Fibroblast of the conjunctiva (primary cell): ENCODE results near the gene RAB44.

Experiments used
- DNase-seq: peaks from one replicate; pipeline ENCODE4 v3.0.0-alpha.2; 2010; ENCODE audit warnings: low read depth

Gene RAB44

DNA sequence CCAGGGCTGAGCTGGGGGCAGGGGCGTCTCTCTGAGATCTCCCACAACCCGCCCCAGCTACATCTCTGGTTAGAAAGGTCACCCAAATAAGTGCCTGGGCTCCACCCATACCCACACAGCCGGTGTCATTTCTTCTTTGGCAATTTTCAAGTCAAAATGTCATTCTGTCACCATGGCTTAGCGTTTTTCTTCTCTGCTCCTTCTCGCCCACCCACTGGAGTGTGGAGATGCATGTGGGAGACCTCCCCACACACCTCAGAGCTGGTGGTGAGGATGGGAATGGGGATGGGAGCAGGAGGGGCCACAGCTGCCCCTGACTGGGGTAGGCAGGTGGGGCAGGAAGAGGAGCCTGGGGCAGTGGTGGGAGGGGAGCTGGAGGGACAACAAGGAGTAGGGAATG is 78.5 kb downstream of the RAB44 start:
- DNase-seq: no peak

DNA sequence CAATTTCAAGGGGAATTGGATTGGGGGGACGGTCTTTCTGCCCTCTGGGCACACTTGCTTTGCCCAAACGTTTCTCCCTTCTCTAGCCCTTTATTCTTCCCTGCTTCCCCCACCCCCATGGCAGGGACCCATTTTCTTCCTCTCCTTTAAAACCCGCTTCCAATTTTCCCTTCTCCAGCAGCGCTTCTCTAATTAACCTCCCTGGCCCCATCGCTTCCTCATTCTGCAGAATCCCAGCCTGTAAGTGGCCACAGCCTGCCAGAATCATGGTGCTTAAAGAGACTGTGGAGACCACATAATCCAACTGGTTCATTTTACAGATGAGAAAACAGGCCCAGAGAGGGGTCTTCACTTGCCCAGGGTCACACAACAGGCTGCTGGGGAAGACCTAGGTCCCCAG is 80.2 kb downstream of the RAB44 start:
- no peak for DNase-seq

DNA sequence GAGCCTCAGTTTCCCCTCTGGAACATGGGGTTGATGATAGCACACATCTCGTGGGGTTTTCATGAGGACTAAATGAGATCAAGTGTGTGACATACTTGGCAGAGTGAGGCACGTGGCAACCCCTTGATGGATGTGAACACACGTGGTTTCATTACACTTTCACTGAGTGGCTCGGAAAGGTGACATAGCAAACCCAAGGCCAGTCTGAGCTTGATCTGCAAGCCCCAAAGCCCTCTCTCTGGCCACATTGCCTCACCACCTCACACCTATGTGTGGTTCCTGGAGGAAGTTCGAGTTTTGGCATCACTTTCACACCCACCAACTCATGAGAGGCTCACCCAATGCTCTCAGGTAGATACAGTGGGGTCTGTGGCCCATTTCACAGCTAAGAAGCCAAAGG is 81.6 kb downstream of the RAB44 start:
- DNase-seq: no peak

DNA sequence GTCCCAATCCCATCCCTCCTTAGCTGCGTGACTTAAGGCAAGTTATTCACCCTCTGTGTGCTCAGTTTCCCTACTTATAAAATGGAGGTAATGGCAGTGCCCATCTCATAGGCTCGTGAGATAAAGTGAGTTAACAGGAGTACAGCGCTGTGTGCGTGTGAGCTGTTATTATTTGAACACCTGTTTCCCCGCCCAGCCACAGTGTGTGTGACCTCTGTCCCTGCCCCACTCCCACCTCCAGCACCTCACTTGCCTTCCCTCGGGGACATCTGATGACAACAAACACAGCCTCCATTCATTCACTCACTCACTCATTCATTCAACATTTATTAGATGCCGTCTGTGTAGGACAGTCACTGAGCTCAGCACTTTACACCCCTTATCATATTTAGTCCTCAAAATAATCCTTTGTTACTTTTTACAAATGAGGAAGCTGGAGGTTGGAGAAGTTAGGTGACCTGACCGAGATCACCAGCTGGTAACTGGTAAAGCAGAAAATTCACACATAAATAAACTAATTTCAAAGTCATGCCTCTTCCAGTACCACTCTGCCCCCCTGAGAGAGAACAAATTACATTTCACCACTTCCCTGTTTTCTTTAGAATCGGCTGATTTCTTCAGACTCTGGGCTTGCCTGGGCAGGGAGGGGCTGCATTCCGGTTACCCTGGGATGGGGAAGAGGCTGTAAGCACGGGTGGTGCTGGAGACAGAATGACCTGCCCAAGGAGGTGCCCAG is 83.0 kb downstream of the RAB44 start:
- no peak for DNase-seq

DNA sequence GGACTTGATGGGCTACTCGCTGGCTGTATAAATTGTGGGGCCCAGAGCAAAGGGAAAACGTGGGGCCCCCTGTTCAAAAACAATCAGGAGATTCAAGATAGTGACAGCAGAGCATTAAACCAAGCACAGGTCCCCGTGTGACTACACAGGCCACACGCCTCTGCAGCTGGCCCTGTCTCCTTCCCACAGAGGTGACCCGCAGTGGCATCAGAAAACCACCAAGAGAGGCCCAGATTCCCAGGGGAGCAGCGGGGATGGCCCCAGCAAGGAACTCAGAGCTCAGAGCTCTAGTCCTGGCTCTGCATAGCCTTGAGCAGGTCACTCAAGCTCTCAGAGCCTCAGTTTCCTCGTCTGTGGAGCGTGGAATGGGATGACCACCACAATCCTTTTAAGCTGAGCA is 84.0 kb downstream of the RAB44 start:
- DNase-seq: no peak
